IPS DF 6.9 (cell line): Measurements from ENCODE around the gene SH3BGRL3.
"Not testable (repeated sequence)": the region's sequence is repeated elsewhere in the genome, so short reads cannot be mapped to it uniquely, and the experiment has no call there.

ENCODE experiments used
- DNase-seq: peaks from one replicate; pipeline ENCODE4 v3.0.0-alpha.2; 2013; ENCODE audit warnings: low read depth, low spot score
- H3K27ac ChIP-seq: one replicate; pipeline ENCODE4 v1.5.1; 2013; ENCODE audit warnings: low read length, control low read depth
- H3K27me3 ChIP-seq: 2 replicates; pipeline ENCODE4 v1.6.1; 2013; ENCODE audit warnings: mild to moderate bottlenecking, low read length; ENCODE audit not compliant: control insufficient read depth, insufficient read depth
- H3K36me3 ChIP-seq: 2 replicates; pipeline ENCODE4 v1.6.1; 2013; ENCODE audit warnings: low read length; ENCODE audit not compliant: control insufficient read depth, insufficient read depth
- H3K4me1 ChIP-seq: 2 replicates; pipeline ENCODE4 v1.6.1; 2013; ENCODE audit warnings: low read length; ENCODE audit not compliant: control insufficient read depth, insufficient read depth
- H3K4me3 ChIP-seq: 2 replicates; pipeline ENCODE4 v1.5.1; 2013; ENCODE audit warnings: mild to moderate bottlenecking, low read length
- H3K9me3 ChIP-seq: 2 replicates; pipeline ENCODE4 v1.6.1; 2013; ENCODE audit warnings: low read length, inconsistent platforms; ENCODE audit not compliant: control insufficient read depth, insufficient read depth
- WGBS: extraction: QIAGEN DNeasy Blood & Tissue Kit; methylation state at CpG from one replicate; pipeline ENCODE4 v1.1.7; 2013; ENCODE audit warnings: mixed read lengths, missing lambda C conversion rate; ENCODE audit not compliant: insufficient read length, insufficient coverage; 5-methylcytosine and 5-hydroxymethylcytosine counted together

The SH3BGRL3 gene

DNA sequence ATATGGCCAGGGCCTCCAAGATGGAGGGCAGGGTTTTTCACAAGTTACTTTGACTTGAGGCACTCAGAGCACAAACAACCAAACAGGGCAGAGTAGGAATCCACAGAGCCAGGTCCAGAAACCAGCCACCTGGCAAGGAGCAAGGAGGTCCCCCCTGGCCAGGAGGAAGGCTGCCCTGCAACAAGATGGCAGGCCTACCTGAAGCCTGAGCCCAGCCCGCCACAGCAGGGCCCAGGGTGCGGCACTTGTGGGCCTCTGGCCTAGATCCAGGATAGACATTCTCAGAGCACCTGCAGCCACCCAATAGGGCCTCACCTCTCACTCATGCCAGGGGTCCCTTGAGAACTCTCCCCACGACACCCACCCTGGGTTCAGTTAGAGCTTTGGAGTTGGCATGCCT lies 11.5 kb downstream of the SH3BGRL3 start:
- Histone ChIP-seq H3K4me3 (no peak overlapping the region), H3K4me1 (peaks cover 9% of the 10 kb centered on the region), H3K27me3 (no peaks in the 10 kb centered on the region), H3K9me3 (no peaks in the 10 kb centered on the region), H3K36me3 (no peaks in the 10 kb centered on the region), H3K27ac (no peak overlapping the region)
- no CpG with 5 or more reads among the region's 3 CpGs for WGBS
- DNase-seq = no peak

DNA sequence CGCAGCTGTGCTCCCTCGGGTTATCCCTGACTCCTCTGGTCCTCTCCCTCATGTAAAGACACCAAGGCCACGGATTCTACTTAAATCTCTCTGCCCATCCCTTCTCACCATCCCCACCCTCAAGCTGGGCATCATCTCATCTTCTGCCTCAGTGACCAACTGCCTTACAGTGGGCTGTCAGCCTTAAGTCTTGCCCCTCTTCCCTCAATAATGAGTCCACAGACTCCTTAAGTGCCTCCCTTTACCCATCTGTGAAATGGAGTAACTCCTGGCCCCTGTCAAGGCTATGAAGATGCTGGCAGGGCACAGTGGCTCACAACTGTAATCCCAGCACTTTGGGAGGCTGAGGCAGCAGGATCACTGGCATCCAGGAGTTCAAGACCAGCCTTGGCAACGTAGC lies 12.1 kb downstream of the SH3BGRL3 start:
- Histone ChIP-seq H3K9me3 (no peaks in the 10 kb centered on the region), H3K4me3 (no peak overlapping the region), H3K4me1 (peaks cover 9% of the 10 kb centered on the region), H3K27me3 (no peaks in the 10 kb centered on the region), H3K27ac (no peak overlapping the region), H3K36me3 (no peaks in the 10 kb centered on the region)
- WGBS = no CpG with 5 or more reads among the region's 4 CpGs
- DNase-seq = no peak

DNA sequence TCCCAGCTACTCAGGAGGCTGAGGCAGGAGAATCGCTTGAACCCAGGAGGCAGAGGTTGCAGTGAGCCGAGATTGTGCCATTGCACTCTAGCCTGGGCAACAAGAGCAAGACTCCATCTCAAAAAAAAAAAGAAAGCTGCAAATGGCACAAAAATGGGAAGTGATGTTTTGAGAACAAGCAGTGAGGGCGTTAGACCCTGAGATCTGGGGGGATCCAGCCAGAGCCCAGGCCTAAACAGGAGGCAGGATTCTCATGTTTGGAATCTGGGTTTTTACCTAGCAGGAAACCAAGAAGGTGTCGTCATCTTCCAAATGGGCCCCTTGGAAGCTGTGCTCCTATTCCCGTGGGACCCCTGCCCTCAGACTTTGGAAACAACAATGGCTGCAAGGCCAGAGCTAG lies 12.8 kb downstream of the SH3BGRL3 start:
- not testable (repeated sequence) for H3K27me3 ChIP-seq, H3K4me1 ChIP-seq, H3K4me3 ChIP-seq, DNase-seq, H3K9me3 ChIP-seq, H3K27ac ChIP-seq, H3K36me3 ChIP-seq
- no CpG with 5 or more reads among the region's 5 CpGs for WGBS

DNA sequence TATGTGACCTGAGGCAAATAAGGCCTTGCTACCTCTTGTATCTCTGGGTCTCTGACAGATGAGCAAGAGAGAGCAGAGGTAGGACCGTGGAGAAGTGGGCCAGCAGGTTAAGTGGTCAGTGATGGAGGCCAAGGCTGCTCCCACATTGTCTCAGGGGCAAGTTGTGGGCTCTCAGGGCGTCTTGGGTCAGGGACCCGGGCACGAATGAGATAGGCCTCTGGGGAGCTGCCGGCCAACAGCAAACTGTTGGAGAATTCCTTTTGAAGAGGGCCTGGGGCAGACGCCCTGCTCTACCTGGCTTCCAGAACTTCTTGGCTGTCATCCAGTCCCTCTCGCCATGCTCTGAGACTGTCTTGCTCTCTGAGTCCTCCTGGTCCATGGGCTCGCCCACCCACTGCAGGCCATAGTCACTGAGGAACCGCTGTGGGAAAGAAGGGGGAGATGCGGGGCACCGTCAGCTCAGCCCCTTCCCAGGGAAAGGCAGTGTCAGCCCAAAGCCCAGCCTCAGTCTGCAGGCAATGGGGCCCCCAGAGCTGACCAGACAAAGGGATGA lies 14.1 kb downstream of the SH3BGRL3 start:
- no peaks in the 10 kb centered on the region for H3K36me3 ChIP-seq
- H3K27ac ChIP-seq = no peak overlapping the region
- DNase-seq = no peak
- no peak overlapping the region for H3K4me3 ChIP-seq
- H3K4me1 ChIP-seq = peaks cover 9% of the 10 kb centered on the region
- no CpG with 5 or more reads among the region's 11 CpGs for WGBS
- no peaks in the 10 kb centered on the region for H3K9me3 ChIP-seq
- H3K27me3 ChIP-seq = no peaks in the 10 kb centered on the region

DNA sequence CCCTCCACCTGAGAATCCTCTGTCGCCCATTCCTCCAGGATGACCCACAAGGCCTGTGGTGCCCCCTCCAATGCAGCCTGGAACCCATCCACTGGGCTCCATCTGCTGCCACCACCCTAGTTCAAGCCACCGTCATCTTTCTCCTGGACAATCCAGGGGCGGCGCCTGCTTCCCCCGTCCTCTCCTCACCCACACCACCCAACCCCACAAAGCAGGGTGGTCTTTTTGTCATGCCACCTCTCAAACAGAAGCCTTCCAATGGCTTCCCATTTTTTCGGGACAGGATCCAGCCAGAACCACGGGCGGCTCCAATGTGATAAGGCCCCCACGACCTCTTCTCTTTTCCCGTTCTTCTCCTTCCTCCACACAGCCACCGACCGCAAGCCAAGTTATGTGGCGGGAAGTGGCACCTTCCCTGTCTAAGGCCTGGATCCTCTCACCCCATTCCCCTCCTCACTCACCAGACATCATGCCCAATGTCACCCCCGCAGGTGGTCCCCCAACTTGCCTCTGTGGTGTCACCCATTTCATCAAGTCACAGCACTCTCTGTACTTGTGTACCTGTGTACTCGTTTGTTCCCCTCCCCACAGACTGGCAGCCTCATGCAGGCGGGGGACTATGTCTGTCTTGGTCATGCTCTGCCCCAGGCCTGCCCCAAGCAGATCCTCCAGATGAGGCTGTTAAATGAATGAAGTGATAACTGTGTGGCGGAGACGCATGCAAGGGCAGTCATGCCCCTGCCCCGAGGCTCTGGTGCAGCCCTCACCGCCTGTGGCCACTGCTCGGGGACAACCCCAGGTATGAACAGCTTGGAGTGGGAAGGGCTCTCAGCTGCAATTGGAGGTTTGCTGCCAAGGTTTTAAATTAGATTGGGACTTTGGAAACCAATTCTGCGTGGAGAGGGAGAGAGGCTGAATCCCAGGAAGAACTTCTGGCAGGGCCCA lies 15.6 kb downstream of the SH3BGRL3 start:
- Histone ChIP-seq H3K27ac (no peak overlapping the region), H3K36me3 (no peaks in the 10 kb centered on the region), H3K9me3 (no peaks in the 10 kb centered on the region), H3K27me3 (no peaks in the 10 kb centered on the region), H3K4me3 (no peak overlapping the region), H3K4me1 (peaks cover 2% of the 10 kb centered on the region; the same call in 1 of the 2 replicates)
- DNase-seq = no peak
- no CpG with 5 or more reads among the region's 22 CpGs for WGBS

DNA sequence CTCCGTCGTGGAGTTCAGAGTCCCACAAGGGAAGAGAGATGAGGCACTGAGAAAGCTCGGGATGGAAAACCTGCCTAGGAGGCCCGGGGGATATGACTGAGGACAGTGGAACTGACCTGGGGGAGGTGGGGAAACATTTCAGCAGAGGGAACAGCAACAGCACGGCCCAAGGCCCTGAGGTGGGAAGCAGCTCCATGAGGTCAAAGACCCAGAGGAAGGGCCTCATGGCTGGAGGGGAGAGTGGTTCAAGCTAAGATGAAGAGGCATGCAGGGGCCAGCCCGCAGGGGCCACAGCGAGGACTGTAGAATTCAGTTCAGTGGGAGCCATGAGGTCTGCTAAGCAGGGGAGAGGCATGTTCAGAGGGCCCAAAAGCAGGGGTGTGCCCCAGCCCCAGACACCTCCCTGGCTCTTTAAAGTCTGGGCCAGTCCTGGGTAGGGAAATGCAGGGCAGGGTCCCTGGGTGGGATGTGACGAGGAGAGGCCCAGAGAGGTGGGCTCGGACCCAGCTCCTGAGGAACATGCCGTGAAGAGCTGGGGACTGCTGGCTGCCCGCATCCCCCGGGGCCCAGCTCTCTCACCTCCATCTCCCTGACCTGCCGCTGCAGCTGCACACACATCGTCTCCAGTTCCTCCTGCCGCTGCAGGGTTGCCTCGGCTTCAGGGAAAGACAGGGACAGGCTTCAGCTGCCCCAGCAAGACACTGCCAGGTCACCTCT lies 16.6 kb downstream of the SH3BGRL3 start:
- H3K27me3 ChIP-seq = no peaks in the 10 kb centered on the region
- no peak overlapping the region for H3K4me3 ChIP-seq
- WGBS = no CpG with 5 or more reads among the region's 16 CpGs
- DNase-seq = no peak
- H3K9me3 ChIP-seq = no peaks in the 10 kb centered on the region
- H3K27ac ChIP-seq = no peak overlapping the region
- no peaks in the 10 kb centered on the region for H3K36me3 ChIP-seq
- H3K4me1 ChIP-seq = no peaks in the 10 kb centered on the region; the same call in 1 of the 2 replicates

DNA sequence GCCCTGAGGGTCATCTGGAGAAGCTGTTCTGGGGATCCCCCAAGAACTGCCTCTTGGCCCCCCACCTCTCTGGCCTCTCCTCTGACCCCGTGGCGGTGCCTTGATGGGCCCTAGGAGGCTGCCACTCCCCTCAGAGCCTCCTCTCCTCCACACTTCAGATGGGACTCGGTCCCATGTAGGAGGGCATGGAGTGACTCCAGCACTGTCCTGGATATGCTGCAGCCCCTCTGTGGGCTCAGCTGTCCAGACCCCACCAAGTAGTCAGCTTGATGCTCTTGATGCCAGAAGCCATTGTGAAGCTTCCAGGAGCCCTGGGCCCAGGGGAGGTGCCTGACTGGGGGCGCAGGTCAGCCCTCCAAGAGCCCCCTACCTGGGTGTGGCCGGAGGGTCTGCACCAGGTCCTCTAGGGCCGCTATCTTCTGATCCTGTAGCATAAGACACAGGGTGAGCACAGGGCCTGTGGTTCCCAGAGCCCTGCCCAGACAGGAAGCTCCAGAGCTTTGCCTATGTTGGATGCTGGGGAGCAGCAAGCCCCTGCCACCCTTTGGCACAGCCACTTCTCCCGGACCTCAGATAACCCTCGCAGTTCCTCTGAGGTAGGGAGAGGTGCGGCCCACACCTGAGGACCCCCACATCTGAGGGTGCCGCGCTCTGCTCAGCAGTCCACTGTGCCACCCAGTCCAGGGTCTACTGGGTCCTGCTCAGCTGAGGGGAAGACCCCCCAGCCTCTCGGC lies 17.3 kb downstream of the SH3BGRL3 start:
- H3K4me1 ChIP-seq = no peaks in the 10 kb centered on the region
- no peak for DNase-seq
- no peaks in the 10 kb centered on the region for H3K9me3 ChIP-seq
- no CpG with 5 or more reads among the region's 12 CpGs for WGBS
- H3K27ac ChIP-seq = no peak overlapping the region
- no peaks in the 10 kb centered on the region for H3K27me3 ChIP-seq
- H3K4me3 ChIP-seq = no peak overlapping the region
- H3K36me3 ChIP-seq = no peaks in the 10 kb centered on the region

DNA sequence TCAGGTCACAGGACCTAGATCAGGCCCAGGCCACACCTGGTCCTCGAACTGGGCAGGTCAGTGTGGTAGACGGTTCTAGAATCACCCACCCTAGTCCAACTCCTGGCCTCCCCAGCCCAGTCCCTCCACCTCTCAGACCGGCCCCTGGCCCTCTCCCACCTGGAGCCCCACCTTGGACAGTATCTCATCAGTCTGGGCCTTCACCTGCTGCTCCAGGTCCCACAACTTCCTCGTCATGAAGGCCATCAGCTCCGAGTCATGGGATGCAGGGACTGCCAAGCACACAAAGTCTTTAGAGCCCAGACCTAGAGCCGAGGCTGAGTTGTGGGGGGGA lies 17.9 kb downstream of the SH3BGRL3 start:
- no CpG with 5 or more reads among the region's 6 CpGs for WGBS
- no peaks in the 10 kb centered on the region for H3K9me3 ChIP-seq
- no peaks in the 10 kb centered on the region for H3K27me3 ChIP-seq
- H3K27ac ChIP-seq = no peak overlapping the region
- no peak overlapping the region for H3K4me3 ChIP-seq
- DNase-seq = no peak
- no peaks in the 10 kb centered on the region for H3K36me3 ChIP-seq
- H3K4me1 ChIP-seq = no peaks in the 10 kb centered on the region

DNA sequence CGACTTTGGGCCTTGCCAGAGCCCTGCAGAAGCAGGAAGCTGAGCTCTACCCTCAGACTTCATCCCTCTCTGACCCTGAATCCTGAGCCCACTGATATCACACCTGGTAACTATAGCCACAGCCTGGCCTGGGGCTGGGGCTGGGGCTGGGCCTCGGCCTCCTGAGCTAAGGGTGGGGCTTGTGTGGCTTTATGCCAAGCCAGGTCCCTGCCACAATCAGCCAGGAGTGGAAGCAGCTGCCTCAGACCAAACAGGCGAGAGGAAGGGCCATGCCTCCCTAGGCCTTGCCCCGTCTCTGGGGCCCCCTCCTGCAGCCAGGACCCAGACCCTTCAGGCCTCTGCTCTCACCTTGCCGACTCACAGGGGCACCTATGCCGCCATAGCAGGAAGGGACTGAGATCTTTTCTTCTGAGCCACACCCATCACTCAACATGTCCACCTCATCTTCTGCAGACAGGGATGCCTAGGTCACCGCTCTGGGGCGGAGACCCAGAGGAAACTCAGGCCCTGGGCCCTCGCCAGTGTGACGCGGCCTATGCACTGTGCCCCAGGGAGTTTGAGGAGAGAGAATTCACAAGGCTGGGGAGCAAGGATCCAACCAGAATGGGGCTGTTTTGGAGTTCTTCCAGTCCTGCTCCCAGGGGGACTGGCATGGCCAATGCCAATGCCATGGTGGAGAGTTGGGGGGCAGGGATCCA lies 20.8 kb downstream of the SH3BGRL3 start:
- H3K36me3 ChIP-seq = no peaks in the 10 kb centered on the region
- H3K27ac ChIP-seq = no peak overlapping the region
- no peaks in the 10 kb centered on the region for H3K9me3 ChIP-seq
- 0 out of 2 replicates have a peak, but pooled peaks cover under 1% of the 10 kb centered on the region for H3K4me1 ChIP-seq
- no peak overlapping the region for H3K4me3 ChIP-seq
- WGBS = no CpG with 5 or more reads among the region's 11 CpGs
- DNase-seq = no peak
- no peaks in the 10 kb centered on the region for H3K27me3 ChIP-seq
